PC-9 (cell line): ENCODE measurements around the gene SMIM29. TPM values are rescaled to one million over a fixed set of nuclear protein-coding genes. Genes with fewer than 3 reads are reported as not detected.
"Not testable (repeated sequence)": the region's sequence is repeated elsewhere in the genome, so short reads cannot be mapped to it uniquely, and the experiment has no call there.

Experiments
- BruUV-seq: library from RNA; stranded (reverse); fragments of 400-500 nt; replicated peaks from 2 replicates; lab custom pipeline; 2021; lab: Mats Ljungman, UMichigan
- CTCF ChIA-PET: fragments of 300-600 bp; sonication (Branson Sonifier 250); formaldehyde crosslinking; loops from one replicate; lab custom pipeline; 2022; ENCODE audit warnings: antibody characterized with exemption; lab: Charles Lee
- POLR2A ChIA-PET: fragments of 300-600 bp; sonication (Branson Sonifier 250); formaldehyde crosslinking; loops from one replicate; lab custom pipeline; 2022; ENCODE audit warnings: antibody characterized with exemption; ENCODE audit not compliant: unreplicated experiment; lab: Charles Lee
- DNase-seq, 2 experiments: peaks; one replicate each; pipeline versions ENCODE4 v3.0.0 to v3.0.0-alpha.2; 2015 to 2022; ENCODE audit warnings: mixed read lengths in 1 of 2
- H2AFZ ChIP-seq: fragments of 200-600 bp; sonication (generic); 2 replicates; pipeline ENCODE4 v1.8.1; 2017; ENCODE audit warnings: antibody characterized with exemption
- H3F3A ChIP-seq: fragments of 200-600 bp; sonication (generic); 2 replicates; pipeline ENCODE4 v1.8.1; 2017; ENCODE audit warnings: antibody characterized with exemption, mild to moderate bottlenecking, low read depth; ENCODE audit not compliant: insufficient read depth
- H3K27ac ChIP-seq: fragments of 200-600 bp; sonication (generic); 2 replicates; pipeline ENCODE4 v1.6.1; 2016; ENCODE audit warnings: mixed run types
- H3K27me3 ChIP-seq: fragments of 200-600 bp; sonication (generic); 2 replicates; pipeline ENCODE4 v1.6.1; 2016; ENCODE audit warnings: low read depth, mixed run types; ENCODE audit not compliant: insufficient read depth
- H3K36me3 ChIP-seq: fragments of 200-600 bp; sonication (generic); 2 replicates; pipeline ENCODE4 v1.6.1; 2016; ENCODE audit warnings: low read depth, mixed run types
- H3K4me1 ChIP-seq: fragments of 200-600 bp; sonication (generic); replicated peaks from 2 replicates; pipeline ENCODE4 v1.6.1; 2016; ENCODE audit warnings: mixed run types; ENCODE audit not compliant: insufficient read depth
- H3K4me2 ChIP-seq: fragments of 200-600 bp; sonication (generic); 2 replicates; pipeline ENCODE4 v1.6.1; 2017; ENCODE audit warnings: mixed run types
- H3K4me3 ChIP-seq: fragments of 200-600 bp; sonication (generic); 2 replicates; pipeline ENCODE4 v1.6.1; 2016; ENCODE audit warnings: mixed run types
- H3K79me2 ChIP-seq: fragments of 200-600 bp; sonication (generic); 2 replicates; pipeline ENCODE4 v1.6.1; 2017; ENCODE audit warnings: low read depth, mixed run types
- H3K9me2 ChIP-seq: fragments of 200-600 bp; sonication (generic); 2 replicates; pipeline ENCODE4 v1.8.1; 2017; ENCODE audit warnings: mild to moderate bottlenecking; ENCODE audit not compliant: insufficient read depth
- H3K9me3 ChIP-seq: fragments of 200-600 bp; sonication (generic); 2 replicates; pipeline ENCODE4 v1.8.1; 2016; ENCODE audit warnings: low read depth; ENCODE audit not compliant: insufficient read depth
- H4K20me1 ChIP-seq: fragments of 200-600 bp; sonication (generic); 2 replicates; pipeline ENCODE4 v1.8.1; 2017; ENCODE audit not compliant: insufficient read depth
- CTCF ChIP-seq: fragments of 200-600 bp; sonication (generic); conservative IDR thresholded peaks from 2 replicates; pipeline ENCODE4 v1.6.1; 2017; ENCODE audit warnings: mixed run types, antibody characterized with exemption, mild to moderate bottlenecking, moderate library complexity
- EZH2 ChIP-seq: fragments of 200-600 bp; sonication (generic); IDR thresholded peaks from 2 replicates; pipeline ENCODE4 v1.8.0; 2017; ENCODE audit warnings: antibody characterized with exemption, low read depth
- intact Hi-C: fragments of 100-400 bp; cut with micrococcal nuclease; formaldehyde crosslinking; loops from one replicate; pipeline ENCODE4 v1.10.0; 2022; ENCODE audit not compliant: unreplicated experiment
- total RNA-seq: library from RNA; stranded (reverse); gene quantifications from 2 replicates; pipeline ENCODE4 v1.2.3, GENCODE V29; 2021

Gene SMIM29
- total RNA-seq, 1 experiment from 2014 or later, result 35.2 TPM

- 0 out of 2 replicates have a peak, but pooled peaks cover 2% of the 10 kb centered on the region for H3K9me3 ChIP-seq
- H4K20me1 ChIP-seq, result no peaks in the 10 kb centered on the region
- no peaks in the 10 kb centered on the region for H3K27me3 ChIP-seq
- no peak for DNase-seq
- BruUV-seq, result no TSS peak
- H3K9me2 ChIP-seq, result no peaks in the 10 kb centered on the region
- H3K4me1 ChIP-seq, result no peaks in the 10 kb centered on the region
- CTCF ChIA-PET, result interaction anchor here (0.7 kb wide), 1 partner anchor 74 kb away, joined by 5 read pairs; no protein-coding TSS in a partner anchor
- intact Hi-C loops, result no loop called here
- no peak overlapping the region for H3K27ac ChIP-seq
- 0 out of 2 replicates have a peak, but pooled peaks cover 5% of the 10 kb centered on the region for H3F3A ChIP-seq
- H3K36me3 ChIP-seq, result no peaks in the 10 kb centered on the region
- no peak overlapping the region for H3K4me2 ChIP-seq
- H3K4me3 ChIP-seq, result no peak overlapping the region
- TF ChIP-seq EZH2 (no peak), CTCF (no peak)
- POLR2A ChIA-PET, result no interaction called here
- no peaks in the 10 kb centered on the region for H3K79me2 ChIP-seq
- H2AFZ ChIP-seq, result no peak overlapping the region
Measured at GRCh38 chr6:34267746-34268145, 18.9 kb upstream of the SMIM29 start.

- H3K79me2 ChIP-seq, H3K9me3 ChIP-seq, H3K36me3 ChIP-seq, H3K9me2 ChIP-seq, H3K27me3 ChIP-seq, DNase-seq, H3K4me3 ChIP-seq, H4K20me1 ChIP-seq, H3K4me2 ChIP-seq, intact Hi-C loops, H3K4me1 ChIP-seq, CTCF ChIA-PET, POLR2A ChIA-PET, H3F3A ChIP-seq, H2AFZ ChIP-seq, BruUV-seq, H3K27ac ChIP-seq: not testable (repeated sequence)
Measured at GRCh38 chr6:34263484-34263883, 14.7 kb upstream of the SMIM29 start.

- H3K27ac ChIP-seq, result no peak overlapping the region
- H3K27me3 ChIP-seq, result no peaks in the 10 kb centered on the region
- H3K4me3 ChIP-seq, result no peak overlapping the region
- DNase-seq, result no peak
- no peaks in the 10 kb centered on the region for H3K79me2 ChIP-seq
- no peaks in the 10 kb centered on the region for H3K9me2 ChIP-seq
- H3F3A ChIP-seq, result 0 out of 2 replicates have a peak, but pooled peaks cover 5% of the 10 kb centered on the region
- no peak overlapping the region for H3K4me2 ChIP-seq
- intact Hi-C loops, result no loop called here
- no peak for TF ChIP-seq EZH2
- no peak for TF ChIP-seq CTCF
- 0 out of 2 replicates have a peak, but pooled peaks cover 3% of the 10 kb centered on the region for H3K9me3 ChIP-seq
- no peaks in the 10 kb centered on the region for H3K4me1 ChIP-seq
- ChIA-PET CTCF (interaction anchor here (0.6 kb wide), 1 partner anchor 990 kb away, joined by 3 read pairs; no protein-coding TSS in a partner anchor), POLR2A (no interaction called here)
- BruUV-seq, result no TSS peak
- no peak overlapping the region for H2AFZ ChIP-seq
- no peaks in the 10 kb centered on the region for H3K36me3 ChIP-seq
- H4K20me1 ChIP-seq, result no peaks in the 10 kb centered on the region
Measured at GRCh38 chr6:34260576-34261267, 11.9 kb upstream of the SMIM29 start.
